K562 (cell line): ENCODE data around the gene PPT2. TPM values are rescaled to one million over a fixed set of nuclear protein-coding genes. Genes with fewer than 3 reads are reported as not detected.

Experiments
- FUS ChIP-seq: fragments of 200-400 bp; formaldehyde crosslinking; optimal IDR thresholded peaks from 2 replicates; pipeline ENCODE3; 2017; ENCODE audit warnings: low read depth, low read length
- GTF2A2 ChIP-seq: IDR thresholded peaks from 2 replicates; pipeline ENCODE4 v1.6.1; 2016; ENCODE audit warnings: mild to moderate bottlenecking, missing genetic modification characterization, missing compliant biosample characterization
- HDAC2 ChIP-seq: fragments of 450-650 bp; IDR thresholded peaks from 2 replicates; pipeline ENCODE4 v1.6.1; 2016; ENCODE audit warnings: mild to moderate bottlenecking
- MBD2 ChIP-seq: sonication (generic); IDR thresholded peaks from 2 replicates; pipeline ENCODE4 v1.6.1; 2016; ENCODE audit warnings: low read depth, borderline replicate concordance
- NFRKB ChIP-seq: fragments of 450-650 bp; IDR thresholded peaks from 2 replicates; pipeline ENCODE4 v1.6.1; 2016; ENCODE audit warnings: low read depth
- NR2C2 ChIP-seq, 2 experiments: fragments of 200-800 bp in 1 of 2; sonication (Bioruptor generic) in 1 of 2; sonication (generic) in 1 of 2; formaldehyde crosslinking in 1 of 2; IDR thresholded peaks; 2 replicates each; pipeline versions ENCODE4 v1.6.1 to v1.8.0; 2016 to 2022; ENCODE audit warnings: mild to moderate bottlenecking in 1 of 2, missing compliant biosample characterization in 1 of 2, missing genetic modification characterization in 1 of 2, missing genetic modification reagents in 1 of 2
- NRF1 ChIP-seq, 2 experiments: fragments of 450-650 bp; IDR thresholded peaks in 1 of 2; conservative IDR thresholded peaks in 1 of 2; 2 replicates each; pipeline ENCODE4 v1.6.1; 2014; ENCODE audit warnings: mild to moderate bottlenecking in 2 of 2
- TARDBP ChIP-seq: fragments of 450-650 bp; IDR thresholded peaks from 2 replicates; pipeline ENCODE4 v1.6.1; 2016
- TEAD2 ChIP-seq: fragments of 450-650 bp; IDR thresholded peaks from 2 replicates; pipeline ENCODE4 v1.6.1; 2016; ENCODE audit warnings: missing genetic modification characterization, control low read depth, missing compliant biosample characterization
- TRIM28 ChIP-seq: fragments of 450-650 bp; IDR thresholded peaks from 2 replicates; pipeline ENCODE4 v1.6.1; 2017
- ZC3H11A ChIP-seq: IDR thresholded peaks from 2 replicates; pipeline ENCODE4 v1.6.1; 2012; ENCODE audit warnings: low read depth, low read length, improper control_type of control experiment
- ZNF146 ChIP-seq: IDR thresholded peaks from one replicate; pipeline ENCODE4 v1.6.1; 2018; ENCODE audit warnings: missing compliant biosample characterization; ENCODE audit not compliant: unreplicated experiment
- ZNF239 ChIP-seq: fragments of 250-450 bp; sonication (Bioruptor Pico); IDR thresholded peaks from 2 replicates; pipeline ENCODE4 v1.4.0; 2020; ENCODE audit warnings: mild to moderate bottlenecking
- ZNF24 ChIP-seq: fragments of 450-650 bp; IDR thresholded peaks from 2 replicates; pipeline ENCODE4 v1.6.1; 2016
- ZNF561 ChIP-seq: fragments of 450-650 bp; formaldehyde crosslinking; conservative IDR thresholded peaks from 2 replicates; pipeline ENCODE4 v1.4.0; 2020; ENCODE audit warnings: mild to moderate bottlenecking, moderate library complexity
- ZNF699 ChIP-seq: fragments of 250-450 bp; sonication (Bioruptor Pico); IDR thresholded peaks from 2 replicates; pipeline ENCODE4 v1.8.0; 2021; ENCODE audit warnings: mild to moderate bottlenecking, moderate library complexity; ENCODE audit not compliant: insufficient replicate concordance
- polyA plus RNA-seq, 8 experiments: library from polyadenylated mRNA; depleted of rRNA in 4 of 8; stranded (reverse) in 5 of 8; unstranded in 3 of 8; fragments of >200 nt; fragmentation: Nextera tagmentation in 2 of 8; fragmentation: Illumina TruSeq in 1 of 8; extraction: Ambion mirVana in 2 of 8; extraction: Trizol in 1 of 8; gene quantifications; 2 replicates each; pipeline versions ENCODE4 v1.2.1 to v1.2.3, GENCODE V29; 2011 to 2014; ENCODE audit warnings: inconsistent platforms in 1 of 8, missing spikeins in 1 of 8
- total RNA-seq, 7 experiments: library from RNA; depleted of rRNA in 6 of 7; stranded (reverse); fragments of >200 nt in 6 of 7; fragmentation: Illumina TruSeq in 2 of 7; extraction: Trizol in 2 of 7; gene quantifications; 2 replicates each; pipeline versions ENCODE4 v1.2.1 to v1.2.3, GENCODE V29; 2011 to 2021; ENCODE audit warnings: low replicate concordance in 1 of 7
- TF ChIP-seq, protein P1 (sequence below): fragments of 200-800 bp; sonication (Bioruptor generic); IDR thresholded peaks from 2 replicates; pipeline ENCODE4 v1.6.1; 2017; ENCODE audit warnings: missing genetic modification characterization, missing compliant biosample characterization
- TF ChIP-seq, protein P2 (sequence below): fragments of 250-450 bp; sonication (Bioruptor Pico); IDR thresholded peaks from 2 replicates; pipeline ENCODE4 v1.8.0; 2022; ENCODE audit warnings: inconsistent platforms
- TF ChIP-seq, protein P3 (sequence below), 2 experiments: IDR thresholded peaks in 1 of 2; conservative IDR thresholded peaks in 1 of 2; 2 replicates each; pipeline ENCODE4 v1.6.1; 2016; ENCODE audit warnings: low read depth in 2 of 2, mild to moderate bottlenecking in 1 of 2, missing compliant biosample characterization in 1 of 2, missing genetic modification characterization in 1 of 2, moderate library complexity in 1 of 2
- TF ChIP-seq, protein P4 (sequence below): fragments of 450-650 bp; IDR thresholded peaks from 2 replicates; pipeline ENCODE4 v1.6.1; 2016; ENCODE audit warnings: low read depth, mild to moderate bottlenecking, moderate library complexity
- TF ChIP-seq, protein P5 (sequence below): fragments of 250-450 bp; sonication (Bioruptor Pico); IDR thresholded peaks from 2 replicates; pipeline ENCODE4 v1.5.0; 2021

The PPT2 gene
- total and polyA plus RNA-seq, 9 of the 15 experiments (the other 6 are each of a cell fraction or from before 2014, with no cell fraction given): 27.4 to 98.8 (median 69.9) TPM

DNA sequence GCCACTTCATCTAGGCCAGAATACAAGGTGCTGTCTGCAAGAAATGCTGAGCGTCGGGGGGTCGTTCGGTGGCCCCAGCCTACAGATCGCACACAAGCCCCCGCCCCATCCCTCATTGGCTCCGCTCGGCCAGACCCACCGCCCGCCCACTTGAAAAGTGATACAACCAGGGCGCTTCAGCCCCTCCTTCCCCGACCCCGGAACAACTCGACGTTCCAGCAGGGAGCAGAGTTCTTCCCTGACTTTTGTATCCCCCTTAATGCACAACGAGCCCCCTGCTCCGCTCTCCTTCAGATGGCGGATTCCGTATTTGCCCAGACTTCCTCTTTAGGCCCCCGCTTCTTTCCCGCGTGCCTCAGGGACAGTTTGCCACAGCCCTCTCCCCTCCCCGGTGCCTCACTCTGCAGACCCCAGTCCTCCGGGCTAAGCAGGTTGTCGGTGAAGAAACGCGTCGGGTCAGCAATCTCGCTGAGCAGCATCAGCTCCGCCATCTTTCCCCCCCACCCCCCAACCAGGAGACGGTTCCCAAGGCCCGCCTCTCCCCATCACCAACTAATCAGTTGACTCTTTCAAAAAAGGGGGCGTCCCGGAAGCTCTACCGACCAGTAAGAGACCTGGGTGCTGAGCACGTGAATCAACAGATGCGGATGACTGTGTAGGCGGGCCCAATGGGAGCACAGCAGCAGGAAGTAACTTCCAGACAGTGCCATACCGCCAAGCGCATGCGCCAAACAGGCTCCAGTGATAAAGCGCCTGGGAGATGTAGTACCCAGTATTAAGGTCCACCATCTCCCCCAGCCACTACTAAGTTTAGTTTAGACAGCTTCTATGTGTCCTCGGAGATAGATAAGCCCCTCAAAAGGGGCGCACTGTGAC lies 26.0 kb upstream of the PPT2 start, which contains the start of gene ATF6B (continued):
- TF ChIP-seq, protein P1, sequence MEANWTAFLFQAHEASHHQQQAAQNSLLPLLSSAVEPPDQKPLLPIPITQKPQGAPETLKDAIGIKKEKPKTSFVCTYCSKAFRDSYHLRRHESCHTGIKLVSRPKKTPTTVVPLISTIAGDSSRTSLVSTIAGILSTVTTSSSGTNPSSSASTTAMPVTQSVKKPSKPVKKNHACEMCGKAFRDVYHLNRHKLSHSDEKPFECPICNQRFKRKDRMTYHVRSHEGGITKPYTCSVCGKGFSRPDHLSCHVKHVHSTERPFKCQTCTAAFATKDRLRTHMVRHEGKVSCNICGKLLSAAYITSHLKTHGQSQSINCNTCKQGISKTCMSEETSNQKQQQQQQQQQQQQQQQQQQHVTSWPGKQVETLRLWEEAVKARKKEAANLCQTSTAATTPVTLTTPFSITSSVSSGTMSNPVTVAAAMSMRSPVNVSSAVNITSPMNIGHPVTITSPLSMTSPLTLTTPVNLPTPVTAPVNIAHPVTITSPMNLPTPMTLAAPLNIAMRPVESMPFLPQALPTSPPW (CRISPR knock-in tag): peak; percentile 93
- TF ChIP-seq HDAC2 (0 out of 2 replicates have a peak, but pooled peaks have one; percentile 52), NRF1 (conservative IDR thresholded peaks at IDR 0.05 in 1 of 2, IDR thresholded peaks at IDR 0.05 in 1 of 2) (peak; percentile 97), TEAD2 (tag) (no peak), ZC3H11A (no peak), ZNF561 (CRISPR knock-in tag) (no peak), ZNF699 (CRISPR knock-in tag) (no peak), TARDBP (peak; percentile 33; the same call in 1 of the 2 replicates), NR2C2 (CRISPR knock-in tag; IDR thresholded peaks at IDR 0.05) (no peak), NR2C2 (tag; IDR thresholded peaks at IDR 0.05) (peak; percentile 89), ZNF146 (no peak), ZNF239 (no peak), FUS (no peak), TRIM28 (no peak; the same call in 1 of the 2 replicates), MBD2 (peak; percentile 91), GTF2A2 (tag) (no peak), NFRKB (peak; percentile 97), ZNF24 (no peak)
- TF ChIP-seq, protein P2, sequence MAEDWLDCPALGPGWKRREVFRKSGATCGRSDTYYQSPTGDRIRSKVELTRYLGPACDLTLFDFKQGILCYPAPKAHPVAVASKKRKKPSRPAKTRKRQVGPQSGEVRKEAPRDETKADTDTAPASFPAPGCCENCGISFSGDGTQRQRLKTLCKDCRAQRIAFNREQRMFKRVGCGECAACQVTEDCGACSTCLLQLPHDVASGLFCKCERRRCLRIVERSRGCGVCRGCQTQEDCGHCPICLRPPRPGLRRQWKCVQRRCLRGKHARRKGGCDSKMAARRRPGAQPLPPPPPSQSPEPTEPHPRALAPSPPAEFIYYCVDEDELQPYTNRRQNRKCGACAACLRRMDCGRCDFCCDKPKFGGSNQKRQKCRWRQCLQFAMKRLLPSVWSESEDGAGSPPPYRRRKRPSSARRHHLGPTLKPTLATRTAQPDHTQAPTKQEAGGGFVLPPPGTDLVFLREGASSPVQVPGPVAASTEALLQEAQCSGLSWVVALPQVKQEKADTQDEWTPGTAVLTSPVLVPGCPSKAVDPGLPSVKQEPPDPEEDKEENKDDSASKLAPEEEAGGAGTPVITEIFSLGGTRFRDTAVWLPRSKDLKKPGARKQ (CRISPR knock-in tag): no peak
- TF ChIP-seq, protein P3, sequence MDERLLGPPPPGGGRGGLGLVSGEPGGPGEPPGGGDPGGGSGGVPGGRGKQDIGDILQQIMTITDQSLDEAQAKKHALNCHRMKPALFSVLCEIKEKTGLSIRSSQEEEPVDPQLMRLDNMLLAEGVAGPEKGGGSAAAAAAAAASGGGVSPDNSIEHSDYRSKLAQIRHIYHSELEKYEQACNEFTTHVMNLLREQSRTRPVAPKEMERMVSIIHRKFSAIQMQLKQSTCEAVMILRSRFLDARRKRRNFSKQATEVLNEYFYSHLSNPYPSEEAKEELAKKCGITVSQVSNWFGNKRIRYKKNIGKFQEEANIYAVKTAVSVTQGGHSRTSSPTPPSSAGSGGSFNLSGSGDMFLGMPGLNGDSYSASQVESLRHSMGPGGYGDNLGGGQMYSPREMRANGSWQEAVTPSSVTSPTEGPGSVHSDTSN (CRISPR knock-in tag; IDR thresholded peaks at IDR 0.05; ENCODE audit: low read depth): no peak
- TF ChIP-seq, protein P3 (tag; conservative IDR thresholded peaks at IDR 0.05; ENCODE audit: low read depth): no peak
- TF ChIP-seq, protein P4, sequence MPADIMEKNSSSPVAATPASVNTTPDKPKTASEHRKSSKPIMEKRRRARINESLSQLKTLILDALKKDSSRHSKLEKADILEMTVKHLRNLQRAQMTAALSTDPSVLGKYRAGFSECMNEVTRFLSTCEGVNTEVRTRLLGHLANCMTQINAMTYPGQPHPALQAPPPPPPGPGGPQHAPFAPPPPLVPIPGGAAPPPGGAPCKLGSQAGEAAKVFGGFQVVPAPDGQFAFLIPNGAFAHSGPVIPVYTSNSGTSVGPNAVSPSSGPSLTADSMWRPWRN: peak; percentile 40; the same call in 1 of the 2 replicates
- TF ChIP-seq, protein P5, sequence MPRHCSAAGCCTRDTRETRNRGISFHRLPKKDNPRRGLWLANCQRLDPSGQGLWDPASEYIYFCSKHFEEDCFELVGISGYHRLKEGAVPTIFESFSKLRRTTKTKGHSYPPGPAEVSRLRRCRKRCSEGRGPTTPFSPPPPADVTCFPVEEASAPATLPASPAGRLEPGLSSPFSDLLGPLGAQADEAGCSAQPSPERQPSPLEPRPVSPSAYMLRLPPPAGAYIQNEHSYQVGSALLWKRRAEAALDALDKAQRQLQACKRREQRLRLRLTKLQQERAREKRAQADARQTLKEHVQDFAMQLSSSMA (CRISPR knock-in tag): no peak
